ENCODE results near the gene HMGB4. TPM values are rescaled to one million over a fixed set of nuclear protein-coding genes. Genes with fewer than 3 reads are reported as not detected.

HMGB4 gene
- polyA plus RNA-seq, 1 of the 3 experiments (the other 2 are of a cell fraction), result not detected

DNA sequence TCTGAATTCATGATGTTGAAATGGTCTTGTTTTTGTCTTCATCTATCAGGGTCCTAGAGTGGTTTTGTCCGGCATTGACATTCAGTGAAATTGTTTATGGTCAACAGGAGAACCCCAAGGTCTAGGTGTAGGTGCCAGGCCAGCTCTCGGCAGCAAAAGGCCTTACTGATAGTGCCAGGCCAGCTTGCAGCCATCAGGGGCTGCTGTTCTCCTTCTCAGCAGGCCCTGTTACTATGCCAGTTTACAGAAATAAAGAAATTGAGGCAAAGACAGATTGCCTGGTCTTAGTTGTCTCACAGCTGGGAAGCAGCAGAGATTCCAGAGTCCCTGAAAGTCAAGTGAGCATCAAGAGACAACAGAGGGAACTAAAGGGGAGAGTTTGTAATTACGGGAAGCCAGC, 12.0 kb downstream of the HMGB4 start:
- H3K4me2 ChIP-seq, result no peak overlapping the region
- CTCF ChIA-PET, result interaction anchor here (1.2 to 1.3 kb wide), 2 partner anchors 243 to 287 kb away, joined by 3 to 4 read pairs; no protein-coding TSS in a partner anchor
- H3K9ac ChIP-seq, result no peak overlapping the region
- peaks cover 0 to 13% of the 10 kb centered on the region in 2 experiments; a peak in 1 of 4 replicates for H3K4me1 ChIP-seq (ENCODE audit: control insufficient read depth in 1 of 2, insufficient read depth in 2 of 2, low read depth in 1 of 2, low read length in 1 of 2)
- no peak overlapping the region for H3K27ac ChIP-seq (ENCODE audit: low read depth in 2 of 2, low read length in 1 of 2)
- TF ChIP-seq RAD21 (IDR thresholded peaks at IDR 0.05; ENCODE audit: low read length), result peak; percentile 43
- TF ChIP-seq, protein P1, sequence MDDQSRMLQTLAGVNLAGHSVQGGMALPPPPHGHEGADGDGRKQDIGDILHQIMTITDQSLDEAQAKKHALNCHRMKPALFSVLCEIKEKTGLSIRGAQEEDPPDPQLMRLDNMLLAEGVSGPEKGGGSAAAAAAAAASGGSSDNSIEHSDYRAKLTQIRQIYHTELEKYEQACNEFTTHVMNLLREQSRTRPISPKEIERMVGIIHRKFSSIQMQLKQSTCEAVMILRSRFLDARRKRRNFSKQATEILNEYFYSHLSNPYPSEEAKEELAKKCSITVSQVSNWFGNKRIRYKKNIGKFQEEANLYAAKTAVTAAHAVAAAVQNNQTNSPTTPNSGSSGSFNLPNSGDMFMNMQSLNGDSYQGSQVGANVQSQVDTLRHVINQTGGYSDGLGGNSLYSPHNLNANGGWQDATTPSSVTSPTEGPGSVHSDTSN (IDR thresholded peaks at IDR 0.05), result no peak
- no peaks in the 10 kb centered on the region for H3K79me2 ChIP-seq (ENCODE audit: insufficient read depth)
- no peaks in the 10 kb centered on the region for H4K20me1 ChIP-seq (ENCODE audit: insufficient read depth)
- WGBS (ENCODE audit: low lambda C conversion rate), result 33% methylated on average over 3 of the region's 3 CpGs
- H3K36me3 ChIP-seq (replicated peaks in 1 of 2; ENCODE audit: control insufficient read depth in 1 of 2, insufficient read depth in 2 of 2, low read length in 1 of 2), result no peaks in the 10 kb centered on the region
- DNase-seq, result no peak
- H3K9me3 ChIP-seq, result no peaks in the 10 kb centered on the region
- H2AFZ ChIP-seq (ENCODE audit: low read depth), result no peak overlapping the region
- no peak overlapping the region for H3K4me3 ChIP-seq (ENCODE audit: low read depth in 2 of 2, low read length in 1 of 2)
- no peaks in the 10 kb centered on the region for H3K9me2 ChIP-seq
- H3F3A ChIP-seq (replicated peaks; ENCODE audit: insufficient read depth), result no peaks in the 10 kb centered on the region
- POLR2A ChIA-PET, result no interaction called here
- H3K27me3 ChIP-seq (ENCODE audit: insufficient read depth), result no peaks in the 10 kb centered on the region

DNA sequence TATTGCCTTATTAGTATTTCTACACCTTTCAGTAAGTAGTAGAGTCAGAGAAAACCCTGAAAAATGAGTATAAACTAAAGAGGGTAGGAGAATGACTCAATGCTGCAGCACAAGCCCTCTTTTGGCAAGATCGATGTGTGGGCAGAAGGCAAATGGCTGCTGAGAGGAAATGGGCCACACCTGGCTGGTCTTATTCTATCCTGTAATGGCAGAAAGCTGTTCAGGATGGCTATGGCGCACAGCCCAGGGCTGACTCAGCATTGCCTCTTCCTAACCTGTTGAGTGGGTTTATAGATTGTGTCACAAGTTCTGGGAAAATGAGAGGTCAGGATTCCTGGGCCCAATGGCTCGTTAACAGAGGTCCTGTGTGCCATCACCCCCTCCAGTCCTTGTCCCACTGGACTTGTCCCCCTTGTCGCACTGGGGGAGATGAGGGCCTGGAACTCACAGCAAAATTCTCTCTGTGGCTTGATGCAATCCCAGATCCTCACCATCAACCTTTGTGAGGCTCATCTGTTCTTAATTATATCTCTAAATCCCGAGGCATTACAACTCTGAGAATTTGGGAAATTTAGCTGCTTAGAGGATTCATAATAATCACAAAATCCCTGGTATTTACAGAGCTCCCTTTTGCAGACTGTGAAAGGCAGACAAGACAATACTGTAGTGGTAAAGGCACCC, 13.2 kb downstream of the HMGB4 start:
- Histone ChIP-seq H3K27ac (ENCODE audit: low read depth in 2 of 2, low read length in 1 of 2) (no peak overlapping the region), H3K4me2 (no peak overlapping the region), H3F3A (replicated peaks; ENCODE audit: insufficient read depth) (no peaks in the 10 kb centered on the region), H3K9me3 (no peaks in the 10 kb centered on the region), H2AFZ (ENCODE audit: low read depth) (no peak overlapping the region), H4K20me1 (ENCODE audit: insufficient read depth) (no peaks in the 10 kb centered on the region), H3K9ac (no peak overlapping the region), H3K9me2 (no peaks in the 10 kb centered on the region), H3K4me1 (ENCODE audit: control insufficient read depth in 1 of 2, insufficient read depth in 2 of 2, low read depth in 1 of 2, low read length in 1 of 2) (peaks cover 0 to 13% of the 10 kb centered on the region in 2 experiments; a peak in 1 of 4 replicates), H3K36me3 (replicated peaks in 1 of 2; ENCODE audit: control insufficient read depth in 1 of 2, insufficient read depth in 2 of 2, low read length in 1 of 2) (no peaks in the 10 kb centered on the region), H3K79me2 (ENCODE audit: insufficient read depth) (no peaks in the 10 kb centered on the region), H3K27me3 (ENCODE audit: insufficient read depth) (no peaks in the 10 kb centered on the region), H3K4me3 (ENCODE audit: low read depth in 2 of 2, low read length in 1 of 2) (no peak overlapping the region)
- POLR2A ChIA-PET, result no interaction called here
- DNase-seq, result no peak
- CTCF ChIA-PET, result interaction anchor here (1.1 to 1.3 kb wide), 2 partner anchors 23 to 78 kb away, joined by 3 to 5 read pairs; no protein-coding TSS in a partner anchor
- no peak for TF ChIP-seq POLR2AphosphoS5 (IDR thresholded peaks at IDR 0.05; ENCODE audit: low read depth, low read length)
- TF ChIP-seq MXI1 (IDR thresholded peaks at IDR 0.05; ENCODE audit: low read depth, low read length), result no peak
- TF ChIP-seq RFX5 (IDR thresholded peaks at IDR 0.05; ENCODE audit: low read length), result no peak
- no peak for TF ChIP-seq SIN3A (IDR thresholded peaks at IDR 0.05; ENCODE audit: borderline replicate concordance, low read depth, low read length)
- TF ChIP-seq SMC3 (IDR thresholded peaks at IDR 0.05; ENCODE audit: low read depth, low read length), result no peak
- TF ChIP-seq, protein P2, sequence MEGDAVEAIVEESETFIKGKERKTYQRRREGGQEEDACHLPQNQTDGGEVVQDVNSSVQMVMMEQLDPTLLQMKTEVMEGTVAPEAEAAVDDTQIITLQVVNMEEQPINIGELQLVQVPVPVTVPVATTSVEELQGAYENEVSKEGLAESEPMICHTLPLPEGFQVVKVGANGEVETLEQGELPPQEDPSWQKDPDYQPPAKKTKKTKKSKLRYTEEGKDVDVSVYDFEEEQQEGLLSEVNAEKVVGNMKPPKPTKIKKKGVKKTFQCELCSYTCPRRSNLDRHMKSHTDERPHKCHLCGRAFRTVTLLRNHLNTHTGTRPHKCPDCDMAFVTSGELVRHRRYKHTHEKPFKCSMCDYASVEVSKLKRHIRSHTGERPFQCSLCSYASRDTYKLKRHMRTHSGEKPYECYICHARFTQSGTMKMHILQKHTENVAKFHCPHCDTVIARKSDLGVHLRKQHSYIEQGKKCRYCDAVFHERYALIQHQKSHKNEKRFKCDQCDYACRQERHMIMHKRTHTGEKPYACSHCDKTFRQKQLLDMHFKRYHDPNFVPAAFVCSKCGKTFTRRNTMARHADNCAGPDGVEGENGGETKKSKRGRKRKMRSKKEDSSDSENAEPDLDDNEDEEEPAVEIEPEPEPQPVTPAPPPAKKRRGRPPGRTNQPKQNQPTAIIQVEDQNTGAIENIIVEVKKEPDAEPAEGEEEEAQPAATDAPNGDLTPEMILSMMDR (IDR thresholded peaks at IDR 0.05), result no peak
- TF ChIP-seq ELF1 (IDR thresholded peaks at IDR 0.05), result no peak
- TF ChIP-seq, protein P1 (IDR thresholded peaks at IDR 0.05), result no peak
- TF ChIP-seq IRF3 (IDR thresholded peaks at IDR 0.05; ENCODE audit: low read depth, low read length), result no peak
- no peak for TF ChIP-seq TAF1 (IDR thresholded peaks at IDR 0.05; ENCODE audit: borderline replicate concordance, low read depth, low read length)
- TF ChIP-seq MAX (IDR thresholded peaks at IDR 0.05; ENCODE audit: low read depth), result no peak
- TF ChIP-seq FOXJ3 (CRISPR knock-in tag; IDR thresholded peaks at IDR 0.05), result no peak
- TF ChIP-seq ZBTB33 (IDR thresholded peaks at IDR 0.05; ENCODE audit: borderline replicate concordance, low read depth), result no peak
- TF ChIP-seq TCF12 (IDR thresholded peaks at IDR 0.05), result no peak
- 16% methylated on average over 5 of the region's 5 CpGs for WGBS (ENCODE audit: low lambda C conversion rate)

Data from SK-N-SH (cell line).